DND-41 (cell line): ENCODE results near the gene NPM1.
A peak's percentile ranks its signal among the peaks of the same experiment; 100 is the strongest.
"Not testable (repeated sequence)": the region's sequence is repeated elsewhere in the genome, so short reads cannot be mapped to it uniquely, and the experiment has no call there.

Experiments
- ATAC-seq: fragments of 200-7000 bp; cut with Tn5 transposase; 3 replicates; pipeline ENCODE4 v1.9.1; 2021; ENCODE audit warnings: low read depth; ENCODE audit not compliant: insufficient read depth
- DNase-seq: peaks from one replicate; pipeline ENCODE4 v3.0.0-alpha.2; 2020
- H2AFZ ChIP-seq: 2 replicates; pipeline ENCODE4 v1.6.0; 2012; ENCODE audit warnings: low read depth, low read length
- H3K27ac ChIP-seq: 2 replicates; pipeline ENCODE4 v1.5.1; 2012; ENCODE audit warnings: low read length, inconsistent platforms
- H3K27me3 ChIP-seq: fragments of 200-600 bp; sonication (generic); 2 replicates; pipeline ENCODE4 v1.6.0; 2012; ENCODE audit warnings: low read length, mild to moderate bottlenecking, inconsistent platforms; ENCODE audit not compliant: insufficient read depth, poor library complexity
- H3K36me3 ChIP-seq: 2 replicates; pipeline ENCODE4 v1.5.1; 2012; ENCODE audit warnings: low read length, inconsistent platforms; ENCODE audit not compliant: insufficient read depth
- H3K4me1 ChIP-seq: 2 replicates; pipeline ENCODE4 v1.5.1; 2012; ENCODE audit warnings: mild to moderate bottlenecking, low read length; ENCODE audit not compliant: insufficient read depth
- H3K4me2 ChIP-seq: 2 replicates; pipeline ENCODE4 v1.6.0; 2012; ENCODE audit warnings: mild to moderate bottlenecking, moderate library complexity, low read length, inconsistent platforms; ENCODE audit not compliant: insufficient read depth
- H3K4me3 ChIP-seq, 2 experiments: fragments of 200-600 bp in 1 of 2; shearing (Covaris generic) in 1 of 2; 2 replicates each; pipeline ENCODE4 v1.5.1; 2012 to 2016; ENCODE audit warnings: inconsistent platforms in 2 of 2, low read length in 2 of 2, mild to moderate bottlenecking in 2 of 2, low read depth in 1 of 2, moderate library complexity in 1 of 2
- H3K79me2 ChIP-seq: 2 replicates; pipeline ENCODE4 v1.6.0; 2012; ENCODE audit warnings: low read length, inconsistent platforms; ENCODE audit not compliant: insufficient read depth
- H3K9ac ChIP-seq: 2 replicates; pipeline ENCODE4 v1.6.0; 2012; ENCODE audit warnings: low read depth, mild to moderate bottlenecking, inconsistent platforms, low read length, moderate library complexity
- H3K9me3 ChIP-seq: 2 replicates; pipeline ENCODE4 v1.5.1; 2012; ENCODE audit warnings: low read length, moderate library complexity, mild to moderate bottlenecking, inconsistent platforms; ENCODE audit not compliant: insufficient read depth, severe bottlenecking
- H4K20me1 ChIP-seq: 2 replicates; pipeline ENCODE4 v1.6.0; 2012; ENCODE audit warnings: low read length; ENCODE audit not compliant: insufficient read depth
- EZH2 ChIP-seq: IDR thresholded peaks from 3 replicates; pipeline ENCODE4 v1.6.1; 2012; ENCODE audit warnings: borderline replicate concordance, low read depth, mild to moderate bottlenecking, moderate library complexity, low read length, inconsistent platforms; ENCODE audit not compliant: severe bottlenecking
- TF ChIP-seq, protein P1 (sequence below): IDR thresholded peaks from 2 replicates; pipeline ENCODE4 v1.5.1; 2012; ENCODE audit warnings: borderline replicate concordance, low read length, moderate library complexity, mild to moderate bottlenecking; ENCODE audit not compliant: poor library complexity, severe bottlenecking; ENCODE audit errors: extremely low read depth

NPM1 gene

DNA sequence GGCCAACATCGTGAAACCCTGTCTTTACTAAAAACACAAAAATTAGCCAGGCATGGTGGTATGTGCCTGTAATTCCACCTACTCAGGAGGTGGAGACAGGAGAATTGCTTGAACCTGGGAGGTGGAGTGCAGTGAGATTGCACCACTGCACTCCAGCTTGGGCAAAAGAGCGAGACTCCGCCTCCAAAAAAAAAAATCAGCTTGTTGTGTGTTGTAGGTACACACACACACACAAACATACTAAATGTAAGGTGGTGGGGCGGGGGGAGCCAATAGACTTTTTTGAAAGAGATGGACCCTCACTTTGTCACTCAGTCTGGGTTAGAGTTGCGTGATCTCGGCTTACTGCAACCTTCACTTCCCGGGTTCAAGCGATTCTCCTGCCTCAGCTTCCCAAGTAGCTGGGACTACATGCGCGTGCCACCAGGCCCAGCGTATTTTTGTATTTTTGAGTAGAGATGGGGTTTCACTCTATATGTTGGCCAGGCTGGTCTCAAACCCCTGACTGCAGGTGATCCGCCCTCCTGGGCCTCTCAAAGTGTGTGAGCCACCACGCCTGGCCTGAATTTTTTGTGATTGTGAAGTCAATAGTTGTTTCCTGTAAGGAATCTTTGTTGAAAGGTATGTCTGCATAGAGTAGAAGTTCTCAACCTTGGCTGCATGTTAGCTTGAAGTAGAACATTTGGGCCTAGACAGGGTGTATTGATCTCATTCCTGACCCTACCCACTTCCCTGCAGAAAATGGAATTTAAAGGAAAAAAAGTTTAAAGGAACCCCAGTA lies 13.7 kb downstream of the NPM1 start:
- H3K9me3 ChIP-seq, result no peaks in the 10 kb centered on the region
- no peaks in the 10 kb centered on the region for H3K27me3 ChIP-seq
- H3K36me3 ChIP-seq, result peaks cover 74% of the 10 kb centered on the region
- H4K20me1 ChIP-seq, result peaks cover 71% of the 10 kb centered on the region
- H3K4me3 ChIP-seq, result no peak overlapping the region
- no peak overlapping the region for H3K27ac ChIP-seq
- H3K4me1 ChIP-seq, result peaks cover 10% of the 10 kb centered on the region; the same call in 1 of the 2 replicates
- ATAC-seq (no peak), DNase-seq (no peak)
- peaks cover 76% of the 10 kb centered on the region for H3K79me2 ChIP-seq
- no peak for TF ChIP-seq EZH2
- TF ChIP-seq, protein P1, sequence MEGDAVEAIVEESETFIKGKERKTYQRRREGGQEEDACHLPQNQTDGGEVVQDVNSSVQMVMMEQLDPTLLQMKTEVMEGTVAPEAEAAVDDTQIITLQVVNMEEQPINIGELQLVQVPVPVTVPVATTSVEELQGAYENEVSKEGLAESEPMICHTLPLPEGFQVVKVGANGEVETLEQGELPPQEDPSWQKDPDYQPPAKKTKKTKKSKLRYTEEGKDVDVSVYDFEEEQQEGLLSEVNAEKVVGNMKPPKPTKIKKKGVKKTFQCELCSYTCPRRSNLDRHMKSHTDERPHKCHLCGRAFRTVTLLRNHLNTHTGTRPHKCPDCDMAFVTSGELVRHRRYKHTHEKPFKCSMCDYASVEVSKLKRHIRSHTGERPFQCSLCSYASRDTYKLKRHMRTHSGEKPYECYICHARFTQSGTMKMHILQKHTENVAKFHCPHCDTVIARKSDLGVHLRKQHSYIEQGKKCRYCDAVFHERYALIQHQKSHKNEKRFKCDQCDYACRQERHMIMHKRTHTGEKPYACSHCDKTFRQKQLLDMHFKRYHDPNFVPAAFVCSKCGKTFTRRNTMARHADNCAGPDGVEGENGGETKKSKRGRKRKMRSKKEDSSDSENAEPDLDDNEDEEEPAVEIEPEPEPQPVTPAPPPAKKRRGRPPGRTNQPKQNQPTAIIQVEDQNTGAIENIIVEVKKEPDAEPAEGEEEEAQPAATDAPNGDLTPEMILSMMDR, result no peak
- no peak overlapping the region for H3K4me2 ChIP-seq
- H3K9ac ChIP-seq, result no peak overlapping the region
- H2AFZ ChIP-seq, result no peak overlapping the region

DNA sequence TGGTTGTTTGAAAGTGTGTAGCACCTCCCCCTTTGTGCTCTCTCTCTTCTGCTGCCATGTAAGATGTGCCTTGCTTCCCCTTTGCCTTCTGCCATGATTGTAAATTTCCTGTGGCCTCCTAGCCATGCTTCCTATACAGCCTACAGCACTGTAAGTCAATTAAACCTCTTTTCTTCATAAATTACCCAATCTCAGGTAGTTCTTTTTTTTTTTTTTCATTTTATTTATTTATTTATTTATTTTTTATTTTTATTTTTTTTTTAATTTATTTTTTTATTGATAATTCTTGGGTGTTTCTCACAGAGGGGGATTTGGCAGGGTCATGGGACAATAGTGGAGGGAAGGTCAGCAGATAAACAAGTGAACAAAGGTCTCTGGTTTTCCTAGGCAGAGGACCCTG lies 15.1 kb downstream of the NPM1 start:
- H3K79me2 ChIP-seq, result peaks cover 76% of the 10 kb centered on the region
- H4K20me1 ChIP-seq, result peaks cover 71% of the 10 kb centered on the region

DNA sequence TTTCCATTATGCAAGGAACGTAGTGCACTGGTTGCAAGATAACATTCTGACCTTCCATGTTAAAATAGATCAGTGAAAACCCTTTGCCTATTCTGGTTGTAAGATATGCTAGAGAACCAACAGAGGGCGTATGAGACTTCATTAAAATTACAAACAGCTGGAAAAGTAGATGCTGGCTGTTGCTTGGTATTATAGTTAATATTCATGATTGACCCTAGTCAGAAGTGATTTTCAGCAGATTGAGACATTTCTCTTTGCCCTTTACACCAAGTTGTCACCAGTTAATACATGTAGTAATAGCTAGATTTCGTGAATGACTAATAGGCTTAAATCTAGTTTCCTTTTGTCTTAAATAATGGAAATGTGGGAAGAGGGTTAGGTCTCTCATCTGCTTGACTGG lies 18.0 kb downstream of the NPM1 start:
- H3K27me3 ChIP-seq, result no peaks in the 10 kb centered on the region
- 0 out of 2 replicates have a peak, but pooled peaks cover under 1% of the 10 kb centered on the region for H3K4me1 ChIP-seq
- no peaks in the 10 kb centered on the region for H3K9me3 ChIP-seq
- peaks cover 68% of the 10 kb centered on the region for H4K20me1 ChIP-seq
- no peak overlapping the region for H3K27ac ChIP-seq
- no peak overlapping the region for H3K4me2 ChIP-seq
- H3K79me2 ChIP-seq, result peaks cover 71% of the 10 kb centered on the region
- H3K36me3 ChIP-seq, result peaks cover 72% of the 10 kb centered on the region
- H3K9ac ChIP-seq, result no peak overlapping the region
- H2AFZ ChIP-seq, result no peak overlapping the region
- TF ChIP-seq, protein P1, result peak; percentile 53
- TF ChIP-seq EZH2, result no peak
- DNase-seq (no peak), ATAC-seq (peak; percentile 39; the same call in 1 of the 3 replicates)
- no peak overlapping the region for H3K4me3 ChIP-seq

More for the DNA sequence above, 15.1 kb downstream of the NPM1 start:
- not testable (repeated sequence) for H3K27me3 ChIP-seq, H2AFZ ChIP-seq, DNase-seq, H3K4me1 ChIP-seq, H3K9me3 ChIP-seq, H3K4me3 ChIP-seq, H3K4me2 ChIP-seq, H3K9ac ChIP-seq, H3K27ac ChIP-seq
- H3K36me3 ChIP-seq, result peaks cover 74% of the 10 kb centered on the region
- ATAC-seq, result peak; percentile 38

DNA sequence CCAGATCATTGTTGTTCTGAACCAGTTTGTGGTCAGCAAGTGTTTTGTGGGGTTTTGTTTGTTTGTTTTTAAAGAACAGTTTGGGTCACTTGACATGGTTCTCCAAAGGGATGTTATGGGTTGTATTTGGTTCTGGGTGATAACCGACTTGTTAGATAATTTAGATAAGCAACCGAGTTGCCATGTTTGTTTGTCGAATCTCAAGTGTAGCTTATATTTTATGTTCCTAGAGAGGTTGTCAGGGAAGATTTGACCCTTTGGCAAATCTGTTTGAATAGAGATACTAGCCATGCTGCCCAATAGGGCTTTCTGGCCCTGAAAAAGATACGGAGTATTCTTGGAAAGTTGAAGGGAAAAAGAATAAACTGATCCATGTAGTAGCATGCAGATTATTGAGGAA lies 19.6 kb downstream of the NPM1 start:
- peaks cover 68% of the 10 kb centered on the region for H3K79me2 ChIP-seq
- H3K4me3 ChIP-seq, result no peak overlapping the region
- H3K4me1 ChIP-seq, result no peaks in the 10 kb centered on the region
- no peak overlapping the region for H3K4me2 ChIP-seq
- no peak overlapping the region for H2AFZ ChIP-seq
- peaks cover 75% of the 10 kb centered on the region for H3K36me3 ChIP-seq
- peaks cover 70% of the 10 kb centered on the region for H4K20me1 ChIP-seq
- TF ChIP-seq, protein P1, result no peak
- no peak for TF ChIP-seq EZH2
- H3K9ac ChIP-seq, result no peak overlapping the region
- no peak overlapping the region for H3K27ac ChIP-seq
- DNase-seq (no peak), ATAC-seq (no peak)
- no peaks in the 10 kb centered on the region for H3K9me3 ChIP-seq
- no peaks in the 10 kb centered on the region for H3K27me3 ChIP-seq
